H1 (cell line): Measurements from ENCODE around the gene UCP2. TPM values are rescaled to one million over a fixed set of nuclear protein-coding genes. Genes with fewer than 3 reads are reported as not detected.
"Not testable (repeated sequence)": the region's sequence is repeated elsewhere in the genome, so short reads cannot be mapped to it uniquely, and the experiment has no call there.

ENCODE experiments used
- CTCF ChIA-PET: fragments of 300-600 bp; sonication (Branson Sonifier 250); formaldehyde crosslinking; loops from one replicate; lab custom pipeline; 2021; ENCODE audit not compliant: partially characterized antibody; lab: Charles Lee
- POLR2A ChIA-PET: fragments of 300-600 bp; sonication (Branson Sonifier 250); formaldehyde crosslinking; loops from one replicate; lab custom pipeline; 2021; ENCODE audit warnings: inconsistent platforms; ENCODE audit not compliant: partially characterized antibody; lab: Charles Lee
- DNase-seq, 2 experiments: peaks; one replicate each; pipeline versions ENCODE4 v3.0.0 to v3.0.0-alpha.2; 2010 to 2022; ENCODE audit warnings: low spot score in 2 of 2, low read depth in 1 of 2, mixed read lengths in 1 of 2
- FAIRE-seq: peaks from 2 replicates; lab custom pipeline; 2011; peaks lifted over from hg19 to GRCh38; lab: Jason Lieb, UNC
- H2AFZ ChIP-seq: 2 replicates; pipeline ENCODE4 v1.8.1; 2012; ENCODE audit warnings: low read length, inconsistent platforms
- H2AK5ac ChIP-seq: 2 replicates; pipeline ENCODE4 v1.6.1; 2013; ENCODE audit warnings: low read depth, low read length
- H2BK120ac ChIP-seq: replicated peaks from 2 replicates; pipeline ENCODE3; 2013; ENCODE audit warnings: low read depth, low read length, inconsistent platforms
- H2BK12ac ChIP-seq: 2 replicates; pipeline ENCODE4 v1.6.1; 2013; ENCODE audit warnings: low read depth, low read length
- H2BK15ac ChIP-seq: 2 replicates; pipeline ENCODE4 v1.6.1; 2013; ENCODE audit warnings: low read length
- H2BK20ac ChIP-seq: 2 replicates; pipeline ENCODE4 v1.6.1; 2013; ENCODE audit warnings: low read length
- H2BK5ac ChIP-seq: 2 replicates; pipeline ENCODE4 v1.6.1; 2013; ENCODE audit warnings: low read depth, low read length
- H3K14ac ChIP-seq: 2 replicates; pipeline ENCODE4 v1.6.1; 2013; ENCODE audit warnings: inconsistent platforms; ENCODE audit not compliant: insufficient read length
- H3K18ac ChIP-seq: 2 replicates; pipeline ENCODE4 v1.6.1; 2013; ENCODE audit warnings: low read length; ENCODE audit errors: extremely low read depth
- H3K23ac ChIP-seq: 2 replicates; pipeline ENCODE4 v1.6.1; 2013; ENCODE audit warnings: inconsistent platforms; ENCODE audit not compliant: insufficient read length
- H3K23me2 ChIP-seq: 2 replicates; pipeline ENCODE4 v1.6.1; 2013; ENCODE audit warnings: low read depth, low read length
- H3K27ac ChIP-seq: 2 replicates; pipeline ENCODE4 v1.6.1; 2011; ENCODE audit warnings: low read depth, low read length, inconsistent platforms
- H3K27me3 ChIP-seq, 4 experiments: replicated peaks in 1 of 4; 1 replicate in 1 of 4; 2 replicates in 3 of 4; pipeline versions ENCODE4 v1.6.1 to v1.8.1; 2011 to 2013; ENCODE audit warnings: low read length in 3 of 4, mild to moderate bottlenecking in 3 of 4, inconsistent platforms in 2 of 4, mixed read lengths in 2 of 4, moderate library complexity in 1 of 4; ENCODE audit not compliant: control insufficient read depth in 3 of 4, insufficient read depth in 3 of 4; ENCODE audit errors: extremely low read depth in 1 of 4
- H3K36me3 ChIP-seq, 4 experiments: 2 replicates each; pipeline versions ENCODE4 v1.6.1 to v1.8.1; 2011 to 2013; ENCODE audit warnings: mild to moderate bottlenecking in 4 of 4, low read length in 3 of 4, moderate library complexity in 2 of 4, control low read depth in 1 of 4, inconsistent platforms in 1 of 4; ENCODE audit not compliant: insufficient read depth in 4 of 4, control insufficient read depth in 2 of 4
- H3K4ac ChIP-seq: replicated peaks from 2 replicates; pipeline ENCODE3; 2013; ENCODE audit warnings: low read length, low read depth, mixed read lengths, inconsistent platforms; ENCODE audit not compliant: insufficient read length
- H3K4me1 ChIP-seq, 4 experiments: replicated peaks in 1 of 4; 1 replicate in 1 of 4; 2 replicates in 3 of 4; pipeline versions ENCODE4 v1.6.1 to v1.8.1; 2011 to 2013; ENCODE audit warnings: low read length in 3 of 4, inconsistent platforms in 2 of 4, mixed read lengths in 1 of 4; ENCODE audit not compliant: insufficient read depth in 4 of 4, control insufficient read depth in 3 of 4
- H3K4me2 ChIP-seq, 2 experiments: 2 replicates each; pipeline versions ENCODE4 v1.6.1 to v1.8.1; 2011 to 2013; ENCODE audit warnings: low read depth in 2 of 2, low read length in 2 of 2, control low read depth in 1 of 2, inconsistent platforms in 1 of 2, mild to moderate bottlenecking in 1 of 2; ENCODE audit not compliant: insufficient read depth in 1 of 2
- H3K4me3 ChIP-seq, 4 experiments: fragments of 200-600, 300-600 bp in 1 of 4; sonication (generic), shearing (Covaris generic), sonication (Bioruptor Twin) in 1 of 4; 2 replicates each; pipeline versions ENCODE4 v1.5.1 to v1.8.1; 2011 to 2016; ENCODE audit warnings: low read length in 4 of 4, low read depth in 3 of 4, control low read depth in 2 of 4, inconsistent platforms in 2 of 4, mild to moderate bottlenecking in 2 of 4, mixed read lengths in 1 of 4, moderate library complexity in 1 of 4; ENCODE audit not compliant: insufficient read depth in 2 of 4; ENCODE audit errors: extremely low read depth in 1 of 4
- H3K56ac ChIP-seq: replicated peaks from 2 replicates; pipeline ENCODE3; 2013; ENCODE audit warnings: low read depth, mild to moderate bottlenecking, mixed read lengths, low read length, inconsistent platforms; ENCODE audit not compliant: insufficient read length
- H3K79me1 ChIP-seq: 2 replicates; pipeline ENCODE4 v1.6.1; 2013; ENCODE audit warnings: low read depth, low read length, control low read depth
- H3K79me2 ChIP-seq, 2 experiments: 2 replicates each; pipeline versions ENCODE4 v1.6.1 to v1.8.1; 2012 to 2013; ENCODE audit warnings: low read length in 2 of 2, mild to moderate bottlenecking in 2 of 2, inconsistent platforms in 1 of 2; ENCODE audit not compliant: insufficient read depth in 2 of 2, control insufficient read depth in 1 of 2
- H3K9ac ChIP-seq, 4 experiments: replicated peaks in 1 of 4; 1 replicate in 1 of 4; 2 replicates in 3 of 4; pipeline versions ENCODE4 v1.6.1 to v1.8.1; 2011 to 2013; ENCODE audit warnings: low read depth in 3 of 4, low read length in 3 of 4, control low read depth in 2 of 4, mild to moderate bottlenecking in 2 of 4, moderate library complexity in 2 of 4, inconsistent platforms in 1 of 4; ENCODE audit errors: extremely low read depth in 1 of 4
- H3K9me3 ChIP-seq, 2 experiments: 2 replicates each; pipeline versions ENCODE4 v1.6.1 to v1.8.1; 2012 to 2013; ENCODE audit warnings: mild to moderate bottlenecking in 2 of 2, moderate library complexity in 2 of 2, control low read depth in 1 of 2, inconsistent platforms in 1 of 2, low read depth in 1 of 2, low read length in 1 of 2, mixed read lengths in 1 of 2; ENCODE audit not compliant: insufficient read depth in 2 of 2
- H4K20me1 ChIP-seq, 2 experiments: replicated peaks in 1 of 2; 2 replicates each; pipeline versions ENCODE3 to v1.8.1; 2011 to 2013; ENCODE audit warnings: inconsistent platforms in 2 of 2, low read length in 2 of 2, mild to moderate bottlenecking in 1 of 2; ENCODE audit not compliant: insufficient read depth in 2 of 2, control insufficient read depth in 1 of 2
- H4K5ac ChIP-seq: 2 replicates; pipeline ENCODE4 v1.6.1; 2013; ENCODE audit warnings: low read length, low read depth, mixed read lengths, inconsistent platforms; ENCODE audit not compliant: insufficient read length
- H4K8ac ChIP-seq: 2 replicates; pipeline ENCODE4 v1.8.0; 2013; ENCODE audit warnings: mild to moderate bottlenecking, moderate library complexity, low read length, inconsistent platforms; ENCODE audit not compliant: insufficient read depth; ENCODE audit errors: extremely low read depth
- H4K91ac ChIP-seq: replicated peaks from 2 replicates; pipeline ENCODE3; 2013; ENCODE audit warnings: low read length, mixed read lengths, inconsistent platforms; ENCODE audit not compliant: insufficient read length
- PHF8 ChIP-seq: fragments of 200-600 bp; sonication (generic); conservative IDR thresholded peaks from 2 replicates; pipeline ENCODE4 v1.7.1; 2012; ENCODE audit warnings: low read depth, mild to moderate bottlenecking, inconsistent platforms, low read length, moderate library complexity
- TEAD4 ChIP-seq: IDR thresholded peaks from 2 replicates; pipeline ENCODE4 v1.6.1; 2012; ENCODE audit warnings: low read depth, low read length, inconsistent platforms, mixed read lengths
- WGBS, 2 experiments: shearing (Covaris generic) in 1 of 2; methylation state at CpG; one replicate each; pipeline versions ENCODE4 v1.1.6 to v1.1.7; 2013 to 2015; ENCODE audit warnings: low lambda C conversion rate in 2 of 2, mixed read lengths in 2 of 2, inconsistent platforms in 1 of 2, low coverage in 1 of 2, missing lambda C conversion rate in 1 of 2; ENCODE audit not compliant: insufficient replicate concordance in 2 of 2, insufficient coverage in 1 of 2, insufficient read length in 1 of 2; ENCODE audit errors: extremely low coverage in 1 of 2, missing lambda C conversion rate in 1 of 2; 5-methylcytosine and 5-hydroxymethylcytosine counted together
- polyA plus RNA-seq, 7 experiments: library from polyadenylated mRNA; depleted of rRNA in 3 of 7; stranded (reverse) in 5 of 7; unstranded in 2 of 7; fragments of >200 nt in 5 of 7; fragments of 200-250 nt in 2 of 7; gene quantifications; 1 replicate in 5 of 7; 2 replicates in 1 of 7; 4 replicates in 1 of 7; pipeline versions ENCODE4 v1.2.1 to v1.2.3, GENCODE V29; 2011 to 2013; ENCODE audit warnings: missing spikeins in 2 of 7, mixed read lengths in 2 of 7
- total RNA-seq: library from RNA; stranded (reverse); fragmentation: NEBNext Ultra II Directional; extraction: Animal tissue kit (Norgen Biotek cat#: 25700); gene quantifications from 2 replicates; pipeline ENCODE4 v1.2.1, GENCODE V29; 2021
- TF ChIP-seq, protein P1 (sequence below): IDR thresholded peaks from 2 replicates; pipeline ENCODE4 v1.6.1; 2012; ENCODE audit warnings: inconsistent platforms

UCP2 gene
- total and polyA plus RNA-seq, 2 of the 8 experiments (the other 6 are each of a cell fraction or from before 2014, with no cell fraction given): 46.2 to 55.2 TPM

DNA sequence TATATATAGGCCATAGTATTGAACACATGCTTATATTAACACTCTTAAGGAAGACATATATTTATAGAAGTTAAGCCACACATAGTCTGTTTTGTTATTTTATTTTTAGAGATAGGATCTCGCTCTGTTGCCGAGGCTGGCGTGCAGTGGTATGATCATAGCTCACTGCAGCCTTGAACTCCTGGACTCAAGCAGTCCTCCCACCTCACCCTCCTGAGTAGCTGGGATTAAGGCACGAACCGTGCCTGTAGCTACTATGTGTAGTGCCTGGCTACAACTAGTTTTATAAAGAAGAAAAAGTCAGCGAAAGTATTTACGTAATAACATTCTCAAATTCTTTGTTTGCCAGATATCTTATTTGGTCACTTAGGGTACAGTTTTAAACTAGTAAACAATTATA, 5.6 kb upstream of the UCP2 start (continued):
- TF ChIP-seq PHF8 (no peak), TEAD4 (no peak)
- TF ChIP-seq, protein P1, sequence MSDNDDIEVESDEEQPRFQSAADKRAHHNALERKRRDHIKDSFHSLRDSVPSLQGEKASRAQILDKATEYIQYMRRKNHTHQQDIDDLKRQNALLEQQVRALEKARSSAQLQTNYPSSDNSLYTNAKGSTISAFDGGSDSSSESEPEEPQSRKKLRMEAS: no peak

DNA sequence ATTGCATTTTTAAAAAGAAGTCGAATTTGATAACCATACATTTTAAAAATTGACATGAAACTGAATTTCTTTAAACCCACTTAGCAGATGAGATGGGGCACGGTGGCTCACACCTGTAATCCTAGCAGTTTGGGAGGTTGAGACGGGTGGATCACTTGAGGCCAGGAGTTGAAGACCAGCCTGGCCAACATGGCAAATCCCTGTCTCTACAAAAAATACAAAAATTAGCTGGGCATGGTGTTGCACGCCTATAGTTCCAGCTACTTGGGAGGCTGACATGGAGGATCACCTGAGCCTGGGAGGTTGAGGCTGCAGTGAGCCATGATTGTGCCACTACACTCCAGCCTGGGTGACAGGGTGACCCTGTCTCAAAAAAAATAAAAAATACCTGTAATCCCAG, 3.0 kb upstream of the UCP2 start:
- H3K36me3 ChIP-seq, H4K91ac ChIP-seq, H2AK5ac ChIP-seq, H2BK5ac ChIP-seq, H3K9ac ChIP-seq, H2AFZ ChIP-seq, DNase-seq, H3K14ac ChIP-seq, H3K23ac ChIP-seq, H2BK120ac ChIP-seq, H2BK15ac ChIP-seq, H3K27ac ChIP-seq, H3K4me2 ChIP-seq, H2BK12ac ChIP-seq, H4K20me1 ChIP-seq, H3K18ac ChIP-seq, H3K9me3 ChIP-seq, H2BK20ac ChIP-seq, H3K4me3 ChIP-seq, H3K27me3 ChIP-seq, H3K4ac ChIP-seq, H3K79me1 ChIP-seq, H3K56ac ChIP-seq, POLR2A ChIA-PET, H4K5ac ChIP-seq, FAIRE-seq, H4K8ac ChIP-seq, H3K79me2 ChIP-seq, H3K23me2 ChIP-seq: not testable (repeated sequence)
- 83% methylated on average over 4 of the region's 4 CpGs; no CpG with 5 or more reads in 1 of the 2 experiments for WGBS, 2 experiments
- CTCF ChIA-PET: interaction anchor here (0.6 kb wide), 1 partner anchor 10 kb away, joined by 4 read pairs; no protein-coding TSS in a partner anchor
- H3K4me1 ChIP-seq: peaks cover 2 to 11% (median 4%) of the 10 kb centered on the region in 4 experiments; a peak in 4 of 7 replicates
